PC-9 (cell line): ENCODE measurements around the gene MBD5.

Experiments
- EZH2 ChIP-seq: fragments of 200-600 bp; sonication (generic); IDR thresholded peaks from 2 replicates; pipeline ENCODE4 v1.8.0; 2017; ENCODE audit warnings: antibody characterized with exemption, low read depth
- TF ChIP-seq, protein P1 (sequence below): fragments of 200-600 bp; sonication (generic); conservative IDR thresholded peaks from 2 replicates; pipeline ENCODE4 v1.6.1; 2017; ENCODE audit warnings: mixed run types, antibody characterized with exemption, mild to moderate bottlenecking, moderate library complexity

DNA sequence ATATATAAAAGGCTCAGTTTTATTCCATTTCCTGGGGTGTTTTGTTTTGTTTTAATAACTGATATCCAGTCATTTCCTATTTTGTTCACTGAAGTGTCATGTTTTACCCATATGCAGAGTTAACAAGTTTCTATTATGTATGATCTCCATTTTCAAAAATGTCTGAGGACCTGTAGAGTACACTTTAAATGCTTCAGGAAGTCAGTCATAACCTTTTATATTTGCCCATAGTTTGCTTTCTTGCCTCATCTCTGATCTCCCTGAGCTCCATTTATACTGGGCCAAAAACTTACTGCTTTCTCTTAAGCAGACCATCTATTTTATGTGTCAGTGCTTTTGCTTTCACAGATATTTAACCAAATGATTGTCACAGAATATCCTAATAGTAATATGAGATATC lies 278.7 kb downstream of the MBD5 start:
- no peak for TF ChIP-seq EZH2
- TF ChIP-seq, protein P1, sequence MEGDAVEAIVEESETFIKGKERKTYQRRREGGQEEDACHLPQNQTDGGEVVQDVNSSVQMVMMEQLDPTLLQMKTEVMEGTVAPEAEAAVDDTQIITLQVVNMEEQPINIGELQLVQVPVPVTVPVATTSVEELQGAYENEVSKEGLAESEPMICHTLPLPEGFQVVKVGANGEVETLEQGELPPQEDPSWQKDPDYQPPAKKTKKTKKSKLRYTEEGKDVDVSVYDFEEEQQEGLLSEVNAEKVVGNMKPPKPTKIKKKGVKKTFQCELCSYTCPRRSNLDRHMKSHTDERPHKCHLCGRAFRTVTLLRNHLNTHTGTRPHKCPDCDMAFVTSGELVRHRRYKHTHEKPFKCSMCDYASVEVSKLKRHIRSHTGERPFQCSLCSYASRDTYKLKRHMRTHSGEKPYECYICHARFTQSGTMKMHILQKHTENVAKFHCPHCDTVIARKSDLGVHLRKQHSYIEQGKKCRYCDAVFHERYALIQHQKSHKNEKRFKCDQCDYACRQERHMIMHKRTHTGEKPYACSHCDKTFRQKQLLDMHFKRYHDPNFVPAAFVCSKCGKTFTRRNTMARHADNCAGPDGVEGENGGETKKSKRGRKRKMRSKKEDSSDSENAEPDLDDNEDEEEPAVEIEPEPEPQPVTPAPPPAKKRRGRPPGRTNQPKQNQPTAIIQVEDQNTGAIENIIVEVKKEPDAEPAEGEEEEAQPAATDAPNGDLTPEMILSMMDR: no peak
